Fibroblast of lung (primary cell): ENCODE data around the gene LAMB3.

Source experiments
- EZH2 ChIP-seq: IDR thresholded peaks from 2 replicates; pipeline ENCODE4 v1.5.1; 2012; ENCODE audit warnings: low read length, control low read depth, mild to moderate bottlenecking; ENCODE audit errors: missing control alignments
- TF ChIP-seq, protein P1 (sequence below), 2 donors: IDR thresholded peaks in 1 of 2; conservative IDR thresholded peaks in 1 of 2; 1 replicate in 1 of 2; 2 replicates in 1 of 2; pipeline ENCODE4 v1.5.1; 2011 to 2012; ENCODE audit warnings: low read length in 2 of 2, control low read depth in 1 of 2, inconsistent platforms in 1 of 2, low read depth in 1 of 2, mild to moderate bottlenecking in 1 of 2

- TF ChIP-seq, protein P1, sequence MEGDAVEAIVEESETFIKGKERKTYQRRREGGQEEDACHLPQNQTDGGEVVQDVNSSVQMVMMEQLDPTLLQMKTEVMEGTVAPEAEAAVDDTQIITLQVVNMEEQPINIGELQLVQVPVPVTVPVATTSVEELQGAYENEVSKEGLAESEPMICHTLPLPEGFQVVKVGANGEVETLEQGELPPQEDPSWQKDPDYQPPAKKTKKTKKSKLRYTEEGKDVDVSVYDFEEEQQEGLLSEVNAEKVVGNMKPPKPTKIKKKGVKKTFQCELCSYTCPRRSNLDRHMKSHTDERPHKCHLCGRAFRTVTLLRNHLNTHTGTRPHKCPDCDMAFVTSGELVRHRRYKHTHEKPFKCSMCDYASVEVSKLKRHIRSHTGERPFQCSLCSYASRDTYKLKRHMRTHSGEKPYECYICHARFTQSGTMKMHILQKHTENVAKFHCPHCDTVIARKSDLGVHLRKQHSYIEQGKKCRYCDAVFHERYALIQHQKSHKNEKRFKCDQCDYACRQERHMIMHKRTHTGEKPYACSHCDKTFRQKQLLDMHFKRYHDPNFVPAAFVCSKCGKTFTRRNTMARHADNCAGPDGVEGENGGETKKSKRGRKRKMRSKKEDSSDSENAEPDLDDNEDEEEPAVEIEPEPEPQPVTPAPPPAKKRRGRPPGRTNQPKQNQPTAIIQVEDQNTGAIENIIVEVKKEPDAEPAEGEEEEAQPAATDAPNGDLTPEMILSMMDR (conservative IDR thresholded peaks at IDR 0.05 in 1 of 2, IDR thresholded peaks at IDR 0.05 in 1 of 2; ENCODE audit: low read depth in 1 of 2, low read length in 2 of 2), result no peak
- TF ChIP-seq EZH2, result no peak
These were observed 65.9 kb downstream of the LAMB3 start for GRCh38 chr1:209586221-209586740.
